GM18907 (cell line): ENCODE measurements around the gene SMOC2.

Experiments
- ATAC-seq: cut with Tn5 transposase; IDR thresholded peaks from one replicate; pipeline ENCODE4 v1.9.1; 2021; ENCODE audit warnings: mild to moderate bottlenecking, moderate library complexity; ENCODE audit not compliant: unreplicated experiment

SMOC2 gene

GRCh38 chr6:168475188-168476013 lies 34.4 kb downstream of the SMOC2 start:
- no peak for ATAC-seq

- no peak for ATAC-seq
Measured at GRCh38 chr6:168479421-168479820, 38.4 kb downstream of the SMOC2 start.

GRCh38 chr6:168480481-168480880 lies 39.5 kb downstream of the SMOC2 start:
- ATAC-seq = no peak

- ATAC-seq = no peak
Measured at GRCh38 chr6:168485818-168486217, 44.8 kb downstream of the SMOC2 start.

- ATAC-seq = no peak
Measured at GRCh38 chr6:168490757-168491156, 49.8 kb downstream of the SMOC2 start.

- no peak for ATAC-seq
Measured at GRCh38 chr6:168493976-168494375, 53.0 kb downstream of the SMOC2 start.

- ATAC-seq = no peak
Measured at GRCh38 chr6:168494726-168495125, 53.7 kb downstream of the SMOC2 start.

GRCh38 chr6:168495133-168495532 lies 54.1 kb downstream of the SMOC2 start:
- ATAC-seq = no peak

- no peak for ATAC-seq
Measured at GRCh38 chr6:168495636-168496035, 54.7 kb downstream of the SMOC2 start.

GRCh38 chr6:168496139-168496996 lies 55.4 kb downstream of the SMOC2 start:
- ATAC-seq = no peak

GRCh38 chr6:168496997-168497331 lies 56.0 kb downstream of the SMOC2 start:
- no peak for ATAC-seq

GRCh38 chr6:168497381-168497780 lies 56.4 kb downstream of the SMOC2 start:
- ATAC-seq = no peak

GRCh38 chr6:168498161-168498843 lies 57.3 kb downstream of the SMOC2 start:
- no peak for ATAC-seq

GRCh38 chr6:168499045-168499650 lies 58.2 kb downstream of the SMOC2 start:
- no peak for ATAC-seq

- ATAC-seq = no peak
Measured at GRCh38 chr6:168500519-168500918, 59.5 kb downstream of the SMOC2 start.

- ATAC-seq = no peak
Measured at GRCh38 chr6:168501561-168501960, 60.6 kb downstream of the SMOC2 start.

- no peak for ATAC-seq
Measured at GRCh38 chr6:168504366-168504765, 63.4 kb downstream of the SMOC2 start.

- ATAC-seq = no peak
Measured at GRCh38 chr6:168506460-168506859, 65.5 kb downstream of the SMOC2 start.

GRCh38 chr6:168507297-168507696 lies 66.3 kb downstream of the SMOC2 start:
- no peak for ATAC-seq

GRCh38 chr6:168507730-168508129 lies 66.7 kb downstream of the SMOC2 start:
- no peak for ATAC-seq

GRCh38 chr6:168508903-168509302 lies 67.9 kb downstream of the SMOC2 start:
- no peak for ATAC-seq
